ENCODE measurements around the gene GPR55.

Gene GPR55

GRCh38 chr2:230877116-230877758 is 47.8 kb downstream of the GPR55 start:
- DNase-seq (ENCODE audit: low read depth, low spot score) = no peak
- TF ChIP-seq, protein P1, sequence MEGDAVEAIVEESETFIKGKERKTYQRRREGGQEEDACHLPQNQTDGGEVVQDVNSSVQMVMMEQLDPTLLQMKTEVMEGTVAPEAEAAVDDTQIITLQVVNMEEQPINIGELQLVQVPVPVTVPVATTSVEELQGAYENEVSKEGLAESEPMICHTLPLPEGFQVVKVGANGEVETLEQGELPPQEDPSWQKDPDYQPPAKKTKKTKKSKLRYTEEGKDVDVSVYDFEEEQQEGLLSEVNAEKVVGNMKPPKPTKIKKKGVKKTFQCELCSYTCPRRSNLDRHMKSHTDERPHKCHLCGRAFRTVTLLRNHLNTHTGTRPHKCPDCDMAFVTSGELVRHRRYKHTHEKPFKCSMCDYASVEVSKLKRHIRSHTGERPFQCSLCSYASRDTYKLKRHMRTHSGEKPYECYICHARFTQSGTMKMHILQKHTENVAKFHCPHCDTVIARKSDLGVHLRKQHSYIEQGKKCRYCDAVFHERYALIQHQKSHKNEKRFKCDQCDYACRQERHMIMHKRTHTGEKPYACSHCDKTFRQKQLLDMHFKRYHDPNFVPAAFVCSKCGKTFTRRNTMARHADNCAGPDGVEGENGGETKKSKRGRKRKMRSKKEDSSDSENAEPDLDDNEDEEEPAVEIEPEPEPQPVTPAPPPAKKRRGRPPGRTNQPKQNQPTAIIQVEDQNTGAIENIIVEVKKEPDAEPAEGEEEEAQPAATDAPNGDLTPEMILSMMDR (IDR thresholded peaks at IDR 0.05; ENCODE audit: low read depth, low read length) = no peak
- in situ Hi-C loops (cut with HindIII; ENCODE audit: low sequenced_read_pairs) = no loop called here
- H3K4me3 ChIP-seq (ENCODE audit: low read depth, low read length) = no peak overlapping the region

GRCh38 chr2:230875347-230876315 is 49.4 kb downstream of the GPR55 start:
- no peak for DNase-seq (ENCODE audit: low read depth, low spot score)
- in situ Hi-C loops (cut with HindIII; ENCODE audit: low sequenced_read_pairs) = no loop called here
- no peak overlapping the region for H3K4me3 ChIP-seq (ENCODE audit: low read depth, low read length)
- TF ChIP-seq, protein P1 (IDR thresholded peaks at IDR 0.05; ENCODE audit: low read depth, low read length) = no peak

- TF ChIP-seq, protein P1 (IDR thresholded peaks at IDR 0.05; ENCODE audit: low read depth, low read length) = no peak
- H3K4me3 ChIP-seq (ENCODE audit: low read depth, low read length) = no peak overlapping the region
- in situ Hi-C loops (cut with HindIII; ENCODE audit: low sequenced_read_pairs) = no loop called here
- DNase-seq (ENCODE audit: low read depth, low spot score) = no peak
Measured at GRCh38 chr2:230874876-230875275, 50.2 kb downstream of the GPR55 start.

DNA sequence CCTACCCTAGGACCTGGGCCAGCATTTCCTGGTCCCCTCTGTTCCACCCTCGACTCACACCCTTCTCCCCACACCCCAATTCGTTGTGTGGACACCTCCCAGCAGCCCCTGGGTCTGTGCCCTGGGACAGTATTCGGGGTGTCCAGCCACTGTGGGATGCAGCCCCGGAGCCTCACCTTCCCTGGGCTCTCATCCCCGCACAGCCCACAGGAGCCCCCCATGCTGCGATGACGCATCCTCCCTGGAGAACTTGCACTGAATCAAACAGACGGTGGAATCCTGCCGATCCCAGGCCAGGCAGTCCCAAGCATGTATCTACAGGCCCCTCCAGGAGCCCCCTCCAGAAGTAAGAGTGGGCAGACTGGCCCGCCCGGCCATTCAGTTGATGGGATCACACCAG is 50.6 kb downstream of the GPR55 start:
- TF ChIP-seq, protein P1 (IDR thresholded peaks at IDR 0.05; ENCODE audit: low read depth, low read length) = no peak
- in situ Hi-C loops (cut with HindIII; ENCODE audit: low sequenced_read_pairs) = no loop called here
- no peak overlapping the region for H3K4me3 ChIP-seq (ENCODE audit: low read depth, low read length)
- no peak for DNase-seq (ENCODE audit: low read depth, low spot score)

DNA sequence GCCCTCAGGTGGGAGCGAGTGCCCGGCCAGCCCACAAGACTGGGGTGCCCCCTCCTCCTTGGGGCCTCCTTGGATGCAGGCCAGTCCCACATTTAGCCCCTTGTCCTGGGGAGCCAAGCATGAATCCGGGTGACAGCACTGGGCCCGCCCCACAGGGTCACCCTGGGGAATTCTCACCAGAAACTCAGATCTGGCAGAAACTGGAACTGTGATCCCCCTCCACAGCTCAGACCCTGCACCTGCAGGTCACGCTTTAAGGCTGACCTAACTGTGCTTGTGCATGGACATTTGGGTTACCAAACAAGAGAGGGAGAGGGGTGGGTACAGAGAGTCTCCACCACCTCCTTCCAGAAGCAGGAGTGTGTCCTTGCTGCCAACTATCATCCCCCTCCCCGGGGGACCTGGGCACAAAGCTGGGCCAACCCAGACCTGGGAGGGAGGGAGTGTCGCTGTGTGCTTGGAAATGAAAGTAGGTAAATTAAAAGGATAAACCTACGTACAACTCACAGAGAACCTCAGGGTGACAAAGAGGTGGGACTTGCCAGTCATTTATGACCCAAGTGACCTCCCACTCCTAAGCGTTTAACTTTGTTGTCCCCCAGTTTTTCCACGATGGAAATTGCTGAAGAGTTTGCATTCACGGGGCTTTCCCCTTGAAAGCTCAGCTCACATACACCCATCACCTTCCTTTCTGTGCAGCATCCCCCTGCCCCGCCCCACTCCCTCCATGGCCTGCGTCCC is 51.2 kb downstream of the GPR55 start:
- TF ChIP-seq, protein P1 (IDR thresholded peaks at IDR 0.05; ENCODE audit: low read depth, low read length) = no peak
- in situ Hi-C loops (cut with HindIII; ENCODE audit: low sequenced_read_pairs) = no loop called here
- DNase-seq (ENCODE audit: low read depth, low spot score) = no peak
- no peak overlapping the region for H3K4me3 ChIP-seq (ENCODE audit: low read depth, low read length)

GRCh38 chr2:230872968-230873660 is 51.9 kb downstream of the GPR55 start:
- no peak overlapping the region for H3K4me3 ChIP-seq (ENCODE audit: low read depth, low read length)
- no peak for DNase-seq (ENCODE audit: low read depth, low spot score)
- in situ Hi-C loops (cut with HindIII; ENCODE audit: low sequenced_read_pairs) = no loop called here
- TF ChIP-seq, protein P1 (IDR thresholded peaks at IDR 0.05; ENCODE audit: low read depth, low read length) = no peak

All from astrocyte of the spinal cord (primary cell).